ENCODE results near the gene CCL26.

The CCL26 gene

GRCh38 chr7:75807452-75807851 is 35.4 kb upstream of the CCL26 start:
- no peak for DNase-seq (ENCODE audit: low read depth, low spot score)
- H3K4me3 ChIP-seq (ENCODE audit: low read depth, low read length) = no peak overlapping the region
- TF ChIP-seq, protein P1, sequence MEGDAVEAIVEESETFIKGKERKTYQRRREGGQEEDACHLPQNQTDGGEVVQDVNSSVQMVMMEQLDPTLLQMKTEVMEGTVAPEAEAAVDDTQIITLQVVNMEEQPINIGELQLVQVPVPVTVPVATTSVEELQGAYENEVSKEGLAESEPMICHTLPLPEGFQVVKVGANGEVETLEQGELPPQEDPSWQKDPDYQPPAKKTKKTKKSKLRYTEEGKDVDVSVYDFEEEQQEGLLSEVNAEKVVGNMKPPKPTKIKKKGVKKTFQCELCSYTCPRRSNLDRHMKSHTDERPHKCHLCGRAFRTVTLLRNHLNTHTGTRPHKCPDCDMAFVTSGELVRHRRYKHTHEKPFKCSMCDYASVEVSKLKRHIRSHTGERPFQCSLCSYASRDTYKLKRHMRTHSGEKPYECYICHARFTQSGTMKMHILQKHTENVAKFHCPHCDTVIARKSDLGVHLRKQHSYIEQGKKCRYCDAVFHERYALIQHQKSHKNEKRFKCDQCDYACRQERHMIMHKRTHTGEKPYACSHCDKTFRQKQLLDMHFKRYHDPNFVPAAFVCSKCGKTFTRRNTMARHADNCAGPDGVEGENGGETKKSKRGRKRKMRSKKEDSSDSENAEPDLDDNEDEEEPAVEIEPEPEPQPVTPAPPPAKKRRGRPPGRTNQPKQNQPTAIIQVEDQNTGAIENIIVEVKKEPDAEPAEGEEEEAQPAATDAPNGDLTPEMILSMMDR (IDR thresholded peaks at IDR 0.05; ENCODE audit: insufficient read depth, low read length, missing control alignments) = no peak
- CTCF ChIA-PET = no interaction called here
- POLR2A ChIA-PET = no interaction called here

- TF ChIP-seq, protein P1 (IDR thresholded peaks at IDR 0.05; ENCODE audit: insufficient read depth, low read length, missing control alignments) = no peak
- ChIA-PET POLR2A (no interaction called here), CTCF (no interaction called here)
- no peak overlapping the region for H3K4me3 ChIP-seq (ENCODE audit: low read depth, low read length)
- no peak for DNase-seq (ENCODE audit: low read depth, low spot score)
Observed at GRCh38 chr7:75806560-75807307, 34.7 kb upstream of the CCL26 start.

- no peak overlapping the region for H3K4me3 ChIP-seq (ENCODE audit: low read depth, low read length)
- DNase-seq (ENCODE audit: low read depth, low spot score) = no peak
- TF ChIP-seq, protein P1 (IDR thresholded peaks at IDR 0.05; ENCODE audit: insufficient read depth, low read length, missing control alignments) = no peak
- ChIA-PET CTCF (no interaction called here), POLR2A (no interaction called here)
Observed at GRCh38 chr7:75804705-75805104, 32.7 kb upstream of the CCL26 start.

DNA sequence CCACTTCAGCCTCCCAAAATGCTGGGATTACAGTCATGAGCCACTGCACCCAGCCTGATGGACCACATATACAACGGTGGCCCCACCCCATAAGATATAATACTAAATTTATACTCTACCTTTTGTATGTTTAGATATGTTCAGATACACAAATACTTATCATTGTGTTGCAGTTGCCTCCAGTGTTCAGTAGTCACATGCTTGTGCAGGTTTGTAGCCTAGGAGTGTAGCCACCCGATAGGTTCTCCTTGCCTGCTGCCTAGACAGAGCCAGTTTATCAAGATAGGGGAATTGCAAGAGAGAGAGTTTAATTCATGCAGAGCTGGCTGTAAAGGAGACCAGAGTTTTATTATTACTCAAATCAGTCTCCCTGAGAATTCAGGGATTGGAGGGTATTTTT is 32.0 kb upstream of the CCL26 start:
- DNase-seq (ENCODE audit: low read depth, low spot score) = no peak
- H3K4me3 ChIP-seq (ENCODE audit: low read depth, low read length) = no peak overlapping the region
- TF ChIP-seq, protein P1 (IDR thresholded peaks at IDR 0.05; ENCODE audit: insufficient read depth, low read length, missing control alignments) = no peak
- CTCF ChIA-PET = no interaction called here
- POLR2A ChIA-PET = no interaction called here

DNA sequence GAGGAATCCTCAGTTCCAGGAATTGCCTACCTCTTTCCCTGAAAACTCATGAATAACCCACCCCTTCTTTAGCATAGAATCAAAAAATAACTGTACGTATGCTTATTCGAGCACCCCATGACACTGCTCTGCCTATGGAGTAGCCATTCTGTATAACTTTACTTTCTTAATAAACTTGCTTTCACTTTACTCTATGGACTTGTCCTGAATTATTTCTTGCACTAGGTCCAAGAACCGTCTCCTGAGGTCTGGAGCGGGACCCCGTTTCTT is 30.5 kb upstream of the CCL26 start:
- TF ChIP-seq, protein P1 (IDR thresholded peaks at IDR 0.05; ENCODE audit: insufficient read depth, low read length, missing control alignments) = no peak
- no peak for DNase-seq (ENCODE audit: low read depth, low spot score)
- CTCF ChIA-PET = no interaction called here
- no peak overlapping the region for H3K4me3 ChIP-seq (ENCODE audit: low read depth, low read length)
- POLR2A ChIA-PET = no interaction called here

- TF ChIP-seq, protein P1 (IDR thresholded peaks at IDR 0.05; ENCODE audit: insufficient read depth, low read length, missing control alignments) = no peak
- POLR2A ChIA-PET = no interaction called here
- DNase-seq (ENCODE audit: low read depth, low spot score) = no peak
- no peak overlapping the region for H3K4me3 ChIP-seq (ENCODE audit: low read depth, low read length)
- CTCF ChIA-PET = no interaction called here
Observed at GRCh38 chr7:75798770-75799169, 26.8 kb upstream of the CCL26 start.

All from AG04449 (cell line).